Activated CD4-positive, alpha-beta T cell treated with anti-CD3 and anti-CD28 coated beads, Interleukin-2, amount 50 U/mL, for 16 hours (primary cell): ENCODE results near the gene MPDU1.

Source experiments
- DNase-seq: peaks from one replicate; pipeline ENCODE4 v3.0.0-alpha.2; 2020

MPDU1 gene

DNA sequence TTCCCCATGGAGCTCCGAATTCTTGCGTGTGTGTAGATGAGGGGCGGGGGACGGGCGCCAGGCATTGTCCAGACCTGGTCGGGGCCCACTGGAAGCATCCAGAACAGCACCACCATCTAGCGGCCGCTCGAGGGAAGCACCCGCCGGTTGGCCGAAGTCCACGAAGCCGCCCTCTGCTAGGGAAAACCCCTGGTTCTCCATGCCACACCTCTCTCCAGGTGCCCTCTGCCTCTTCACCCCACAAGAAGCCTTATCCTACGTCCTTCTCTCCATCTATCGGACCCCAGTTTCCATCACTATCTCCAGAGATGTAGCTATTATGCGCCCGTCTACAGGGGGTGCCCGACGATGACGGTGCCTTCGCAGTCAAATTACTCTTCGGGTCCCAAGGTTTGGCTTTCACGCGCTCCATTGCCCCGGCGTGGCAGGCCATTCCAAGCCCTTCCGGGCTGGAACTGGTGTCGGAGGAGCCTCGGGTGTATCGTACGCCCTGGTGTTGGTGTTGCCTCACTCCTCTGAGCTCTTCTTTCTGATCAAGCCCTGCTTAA, 22.6 kb upstream of the MPDU1 start:
- peak; percentile 90 for DNase-seq

GRCh38 chr17:7561589-7562207, 22.0 kb upstream of the MPDU1 start, which contains the start of gene SENP3:
Gene SENP3, plus strand, starts transcription at chr17:7561919. Its CDS starts 1,158 bp downstream, at chr17:7563077.
- peak; percentile 92 for DNase-seq

DNA sequence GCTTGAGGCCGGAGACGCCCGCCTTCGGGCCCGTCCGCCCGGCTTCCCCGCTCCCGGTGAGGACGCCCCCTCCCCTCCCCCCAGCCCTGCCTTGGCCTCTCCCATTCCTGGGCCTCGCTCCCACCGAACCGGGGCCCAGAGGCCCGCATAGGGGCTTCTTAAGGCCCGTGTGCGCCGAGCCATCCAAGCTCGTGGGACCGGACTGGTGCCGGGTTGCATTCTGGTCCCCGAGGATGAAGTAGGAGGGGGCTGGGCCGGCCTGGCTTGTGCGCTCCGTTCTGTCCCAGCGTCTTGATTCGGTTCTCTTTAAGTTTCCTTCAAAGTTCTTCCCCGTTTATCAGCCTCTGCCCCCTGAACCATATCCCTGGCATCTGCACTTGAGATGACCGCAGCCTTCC, 21.4 kb upstream of the MPDU1 start:
- DNase-seq, result no peak

GRCh38 chr17:7563115-7563869, 20.4 kb upstream of the MPDU1 start:
- DNase-seq, result no peak

DNA sequence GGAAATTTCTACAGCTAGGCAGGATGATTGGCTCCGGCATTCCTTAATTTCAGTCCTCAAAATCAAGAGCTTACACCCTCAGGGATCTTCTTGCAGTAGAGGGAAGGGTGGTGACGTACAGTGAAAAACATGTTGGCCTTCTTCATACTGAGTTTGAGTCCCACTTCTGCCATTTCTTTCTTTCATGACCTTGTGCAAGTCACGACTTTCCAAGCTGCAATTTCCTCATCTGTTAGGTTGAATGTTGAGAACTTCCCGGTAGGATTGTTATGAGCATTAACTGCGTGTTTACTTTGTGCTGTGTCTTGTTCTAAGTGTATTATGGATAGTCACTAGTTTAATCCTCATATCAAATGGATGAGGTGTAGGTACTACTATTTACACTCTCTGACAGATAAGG, 14.1 kb upstream of the MPDU1 start:
- DNase-seq, result no peak

DNA sequence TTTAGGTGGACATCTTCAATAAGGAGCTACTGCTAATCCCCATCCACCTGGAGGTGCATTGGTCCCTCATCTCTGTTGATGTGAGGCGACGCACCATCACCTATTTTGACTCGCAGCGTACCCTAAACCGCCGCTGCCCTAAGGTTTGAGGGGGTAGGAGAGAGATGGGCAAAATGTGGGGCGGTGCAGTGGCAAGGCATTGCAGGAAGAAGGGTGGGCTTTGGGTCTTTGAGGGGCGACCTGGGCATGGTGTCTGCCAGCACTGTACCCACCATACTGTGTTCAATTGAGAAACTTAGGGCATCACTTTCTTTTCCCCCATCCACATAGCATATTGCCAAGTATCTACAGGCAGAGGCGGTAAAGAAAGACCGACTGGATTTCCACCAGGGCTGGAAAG, 13.3 kb upstream of the MPDU1 start:
- no peak for DNase-seq

GRCh38 chr17:7572338-7572587, 11.4 kb upstream of the MPDU1 start:
- no peak for DNase-seq

DNA sequence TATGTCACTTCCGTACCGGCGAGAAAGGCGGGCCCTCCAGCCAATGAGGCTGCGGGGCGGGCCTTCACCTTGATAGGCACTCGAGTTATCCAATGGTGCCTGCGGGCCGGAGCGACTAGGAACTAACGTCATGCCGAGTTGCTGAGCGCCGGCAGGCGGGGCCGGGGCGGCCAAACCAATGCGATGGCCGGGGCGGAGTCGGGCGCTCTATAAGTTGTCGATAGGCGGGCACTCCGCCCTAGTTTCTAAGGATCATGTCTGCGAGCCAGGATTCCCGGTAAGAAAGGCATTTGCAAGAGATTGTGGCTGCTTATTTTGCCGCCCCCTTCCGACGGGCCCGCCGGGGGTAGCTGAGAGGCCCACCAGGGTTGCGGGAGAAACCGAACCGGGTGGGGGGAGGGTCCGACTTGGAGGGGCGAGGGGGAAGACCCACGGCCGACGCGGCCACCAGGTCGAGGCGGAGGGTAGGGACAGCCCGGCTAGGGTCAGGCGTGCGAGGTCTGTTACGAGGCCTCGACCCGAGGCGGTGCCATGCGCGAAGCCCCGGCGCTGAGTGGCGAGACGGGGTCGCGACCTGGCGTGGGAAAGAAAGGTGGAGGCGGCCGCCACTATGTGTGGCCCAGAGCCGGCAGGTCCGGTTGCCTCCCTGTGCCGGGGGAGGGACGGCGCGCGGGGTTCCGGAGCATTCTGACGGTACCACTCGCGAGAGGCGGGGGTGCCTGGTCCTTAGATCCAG, 10.9 kb upstream of the MPDU1 start:
- DNase-seq, result peak; percentile 100

- DNase-seq, result peak; percentile 94
These were observed 10.2 kb upstream of the MPDU1 start for GRCh38 chr17:7573324-7574080.

DNA sequence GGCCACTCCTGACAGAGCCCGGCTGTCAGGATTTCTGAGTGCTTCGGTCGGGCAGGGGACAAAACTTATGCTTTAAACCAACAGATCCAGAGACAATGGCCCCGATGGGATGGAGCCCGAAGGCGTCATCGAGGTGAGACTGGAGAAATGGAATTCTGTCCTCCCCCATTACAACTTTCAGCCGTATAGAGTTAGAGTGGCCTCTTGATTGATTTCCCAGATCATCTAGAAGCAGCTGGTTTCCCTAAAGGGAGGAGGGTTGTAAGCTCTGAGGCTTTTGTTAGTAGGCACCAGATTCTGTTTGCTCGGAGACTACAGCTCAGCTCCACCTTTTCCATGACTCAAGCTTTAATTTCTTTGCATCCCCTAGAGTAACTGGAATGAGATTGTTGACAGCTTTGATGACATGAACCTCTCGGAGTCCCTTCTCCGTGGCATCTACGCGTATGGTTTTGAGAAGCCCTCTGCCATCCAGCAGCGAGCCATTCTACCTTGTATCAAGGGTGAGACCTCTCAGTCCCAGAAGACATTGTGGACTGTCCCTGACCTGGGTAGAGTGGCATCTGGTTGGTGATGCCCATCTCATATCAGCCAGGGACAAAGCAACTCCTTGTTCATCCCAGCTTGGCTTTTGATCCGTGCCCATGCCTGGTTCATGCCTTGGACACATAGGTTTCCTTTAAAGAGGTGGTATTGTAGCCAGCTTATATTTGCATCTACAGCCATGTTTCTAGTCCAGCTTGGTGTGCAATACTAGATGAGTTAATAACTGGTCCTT, 9.3 kb upstream of the MPDU1 start:
- DNase-seq, result no peak

GRCh38 chr17:7575481-7575883, 8.2 kb upstream of the MPDU1 start:
- no peak for DNase-seq

GRCh38 chr17:7575959-7576358, 7.7 kb upstream of the MPDU1 start:
- DNase-seq, result no peak

GRCh38 chr17:7576432-7576937, 7.2 kb upstream of the MPDU1 start:
- DNase-seq, result no peak

GRCh38 chr17:7577327-7578199, 6.1 kb upstream of the MPDU1 start:
- no peak for DNase-seq

DNA sequence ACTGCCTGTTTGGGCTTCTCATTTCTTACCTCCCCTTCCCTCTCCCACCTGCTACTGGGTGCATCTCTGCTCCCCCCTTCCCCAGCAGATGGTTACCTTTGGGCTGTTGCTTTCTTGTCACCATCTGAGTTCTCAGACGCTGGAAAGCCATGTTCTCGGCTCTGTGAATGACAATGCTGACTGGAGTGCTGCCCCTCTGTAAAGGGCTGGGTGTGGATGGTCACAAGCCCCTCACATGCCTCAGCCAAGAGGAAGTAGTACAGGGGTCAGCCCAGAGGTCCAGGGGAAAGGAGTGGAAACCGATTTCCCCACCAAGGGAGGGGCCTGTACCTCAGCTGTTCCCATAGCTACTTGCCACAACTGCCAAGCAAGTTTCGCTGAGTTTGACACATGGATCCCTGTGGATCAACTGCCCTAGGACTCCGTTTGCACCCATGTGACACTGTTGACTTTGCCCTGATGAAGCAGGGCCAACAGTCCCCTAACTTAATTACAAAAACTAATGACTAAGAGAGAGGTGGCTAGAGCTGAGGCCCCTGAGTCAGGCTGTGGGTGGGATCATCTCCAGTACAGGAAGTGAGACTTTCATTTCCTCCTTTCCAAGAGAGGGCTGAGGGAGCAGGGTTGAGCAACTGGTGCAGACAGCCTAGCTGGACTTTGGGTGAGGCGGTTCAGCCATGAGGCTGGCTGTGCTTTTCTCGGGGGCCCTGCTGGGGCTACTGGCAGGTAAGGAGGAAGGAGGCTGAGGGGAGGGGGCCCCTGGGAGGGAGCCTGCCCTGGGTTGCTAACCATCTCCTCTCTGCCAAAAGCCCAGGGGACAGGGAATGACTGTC, 4.4 kb upstream of the MPDU1 start, which contains the start of gene CD68:
CD68 (plus strand) TSS at position 638 of the 833 bp plus-strand sequence; CDS start at position 678, 40 bp downstream.
- DNase-seq, result peak; percentile 90

- DNase-seq, result no peak
These were observed 3.6 kb upstream of the MPDU1 start for GRCh38 chr17:7579834-7580603.

DNA sequence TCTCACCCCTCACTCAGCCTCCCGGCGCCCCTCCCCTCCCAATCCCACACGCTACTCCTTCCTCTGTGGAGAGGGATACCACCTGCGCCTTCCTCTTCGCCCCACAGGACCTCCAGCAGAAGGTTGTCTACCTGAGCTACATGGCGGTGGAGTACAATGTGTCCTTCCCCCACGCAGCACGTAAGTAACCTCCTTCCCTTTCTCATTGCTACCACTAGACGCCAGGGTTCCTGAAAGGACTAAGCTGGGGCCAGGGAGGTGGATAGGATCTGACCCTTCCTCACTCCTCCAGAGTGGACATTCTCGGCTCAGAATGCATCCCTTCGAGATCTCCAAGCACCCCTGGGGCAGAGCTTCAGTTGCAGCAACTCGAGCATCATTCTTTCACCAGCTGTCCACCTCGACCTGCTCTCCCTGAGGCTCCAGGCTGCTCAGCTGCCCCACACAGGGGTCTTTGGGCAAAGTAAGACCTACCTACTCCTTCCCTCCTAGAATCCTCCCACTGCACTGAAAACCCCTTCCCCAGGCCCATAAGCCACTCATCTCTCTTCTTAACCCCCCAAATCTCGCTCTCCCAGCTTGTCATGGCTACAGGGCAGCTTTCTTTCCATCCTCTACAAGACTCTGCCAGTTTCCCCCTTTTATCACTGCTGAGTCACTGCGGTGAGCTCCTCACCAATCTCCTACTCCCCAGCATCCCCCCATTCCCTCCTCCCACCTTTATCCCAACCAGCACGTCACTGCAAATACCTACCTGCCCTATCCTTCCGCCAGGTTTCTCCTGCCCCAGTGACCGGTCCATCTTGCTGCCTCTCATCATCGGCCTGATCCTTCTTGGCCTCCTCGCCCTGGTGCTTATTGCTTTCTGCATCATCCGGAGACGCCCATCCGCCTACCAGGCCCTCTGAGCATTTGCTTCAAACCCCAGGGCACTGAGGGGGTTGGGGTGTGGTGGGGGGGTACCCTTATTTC, 2.8 kb upstream of the MPDU1 start:
- DNase-seq, result no peak
